CD4-positive, alpha-beta T cell treated with Interleukin-21 for 1 hour (primary cell): ENCODE data around the gene SLC9A7.

Experiments
- DNase-seq: peaks from one replicate; pipeline ENCODE4 v3.0.0-alpha.2; 2020

The SLC9A7 gene

GRCh38 chrX:46645614-46646013 is 113.3 kb downstream of the SLC9A7 start:
- DNase-seq: no peak

GRCh38 chrX:46643636-46644035 is 115.3 kb downstream of the SLC9A7 start:
- DNase-seq: no peak

DNA sequence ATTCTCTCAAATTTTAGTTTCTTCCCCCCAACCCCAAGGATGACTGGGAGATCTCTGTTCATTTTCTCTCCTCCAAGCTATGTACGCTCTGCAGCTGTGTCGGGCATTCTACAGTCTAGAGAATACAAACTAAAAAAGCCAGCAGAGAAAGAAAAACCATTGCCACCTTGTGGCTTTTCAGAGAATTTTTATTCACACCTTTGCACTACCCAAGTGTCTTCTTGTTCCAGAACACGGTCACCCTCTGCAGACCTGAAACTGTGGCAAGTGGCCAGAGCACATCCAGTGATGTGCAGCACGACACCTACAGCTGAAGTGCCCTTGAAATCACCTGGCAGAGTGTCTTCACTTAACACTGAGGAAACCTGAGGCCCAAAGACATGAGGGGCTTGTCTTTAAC is 116.8 kb downstream of the SLC9A7 start:
- peak; percentile 54 for DNase-seq

GRCh38 chrX:46637938-46638337 is 121.0 kb downstream of the SLC9A7 start:
- DNase-seq: no peak

DNA sequence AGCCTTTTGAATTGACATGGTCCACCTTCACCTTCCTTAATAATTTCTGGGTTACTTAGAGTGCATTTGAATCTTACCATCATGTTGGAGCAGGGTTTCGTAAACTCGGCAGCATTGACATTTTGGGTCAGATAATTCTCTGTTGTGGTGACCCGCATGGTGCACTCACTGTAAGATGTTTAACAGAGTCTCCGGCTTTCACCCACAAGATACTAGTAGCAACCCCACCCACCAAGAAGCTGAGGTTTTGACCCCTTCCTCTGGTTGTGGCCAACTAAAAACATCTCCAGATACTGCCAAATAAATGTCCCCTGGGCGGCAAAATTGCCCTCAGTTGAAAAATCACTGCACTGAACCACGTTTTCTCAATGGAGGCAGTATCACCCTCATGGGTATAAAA is 122.7 kb downstream of the SLC9A7 start:
- DNase-seq: no peak

DNA sequence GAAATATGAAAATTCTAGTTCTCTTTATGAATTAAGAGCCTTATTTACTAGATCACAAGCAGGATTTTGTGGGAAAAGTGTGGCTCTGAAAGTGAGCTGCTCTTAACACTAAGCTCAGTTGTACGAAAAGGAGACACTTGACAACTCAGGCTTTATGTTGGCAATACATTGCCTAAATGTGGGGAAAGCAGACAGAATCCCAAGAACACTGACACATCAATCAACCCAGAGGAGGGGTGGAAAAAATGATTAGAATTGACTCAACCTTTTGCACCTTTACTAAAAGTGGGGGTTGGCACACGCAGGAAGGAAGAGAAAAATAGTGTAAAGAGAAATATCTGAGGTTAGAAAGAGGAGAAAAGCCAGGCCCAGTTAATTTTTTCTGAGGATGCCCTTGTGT is 123.7 kb downstream of the SLC9A7 start:
- no peak for DNase-seq

DNA sequence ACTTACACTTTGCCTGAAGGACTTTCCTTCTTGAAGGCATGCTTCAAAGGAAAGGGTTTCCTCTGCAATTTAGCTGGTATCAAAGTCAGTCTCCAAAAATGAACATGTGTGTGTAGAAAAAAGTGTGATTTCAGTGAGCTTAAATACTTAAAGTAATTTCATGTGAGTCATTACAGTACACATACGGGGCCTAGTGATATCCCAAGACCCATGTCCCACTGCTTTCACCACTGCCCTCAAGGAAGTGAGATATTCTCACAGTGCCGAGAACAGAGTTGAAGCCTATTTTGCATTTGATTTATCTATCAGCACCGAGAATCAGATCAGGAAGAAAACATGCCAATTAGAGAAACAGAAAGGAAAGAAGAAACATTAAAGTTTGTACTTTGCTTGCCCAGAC is 124.3 kb downstream of the SLC9A7 start:
- no peak for DNase-seq

DNA sequence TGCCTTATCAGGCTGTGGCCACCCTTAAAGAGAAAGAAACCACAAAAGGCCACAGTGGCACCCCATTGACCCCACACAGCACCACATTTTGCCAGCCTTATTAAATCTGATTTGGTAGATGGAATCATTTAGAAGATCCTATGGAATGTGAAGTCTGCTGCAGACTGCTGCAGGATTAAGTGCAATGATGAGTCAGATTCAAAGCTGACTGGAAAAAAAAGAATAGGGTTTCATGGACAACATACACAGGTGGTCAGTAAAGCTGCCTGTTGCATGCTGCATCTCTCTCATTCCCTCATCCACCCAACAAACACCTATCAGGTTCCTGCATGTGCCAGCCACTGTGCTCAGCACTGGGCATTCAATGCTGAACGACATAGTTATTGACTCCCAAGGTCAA is 128.8 kb downstream of the SLC9A7 start:
- DNase-seq: no peak

- DNase-seq: peak; percentile 31
These were observed 130.2 kb downstream of the SLC9A7 start for GRCh38 chrX:46628460-46629371.

- DNase-seq: no peak
These were observed 131.1 kb downstream of the SLC9A7 start for GRCh38 chrX:46627711-46628419.

- no peak for DNase-seq
These were observed 131.9 kb downstream of the SLC9A7 start for GRCh38 chrX:46627062-46627461.

DNA sequence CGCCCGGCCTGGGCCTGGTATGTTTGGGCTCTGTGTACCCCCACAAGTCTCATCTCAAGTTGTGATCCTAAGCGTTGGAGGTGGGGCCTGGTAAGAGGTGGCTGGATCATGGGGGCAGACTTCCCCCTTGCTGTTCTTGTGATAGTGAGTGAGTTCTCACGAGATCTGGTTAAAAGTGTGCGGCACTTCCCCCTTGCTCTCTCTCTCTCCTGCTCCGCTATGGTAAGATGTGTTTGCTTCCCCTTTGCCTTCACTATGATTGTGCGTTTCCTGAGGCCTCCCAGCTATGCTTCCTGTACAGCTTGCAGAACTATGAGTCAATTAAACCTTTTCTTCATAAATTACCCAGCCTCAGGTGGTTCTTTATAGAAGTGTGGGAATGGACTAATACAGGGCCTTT is 132.4 kb downstream of the SLC9A7 start:
- peak; percentile 41 for DNase-seq

- no peak for DNase-seq
These were observed 134.7 kb downstream of the SLC9A7 start for GRCh38 chrX:46624090-46624786.

DNA sequence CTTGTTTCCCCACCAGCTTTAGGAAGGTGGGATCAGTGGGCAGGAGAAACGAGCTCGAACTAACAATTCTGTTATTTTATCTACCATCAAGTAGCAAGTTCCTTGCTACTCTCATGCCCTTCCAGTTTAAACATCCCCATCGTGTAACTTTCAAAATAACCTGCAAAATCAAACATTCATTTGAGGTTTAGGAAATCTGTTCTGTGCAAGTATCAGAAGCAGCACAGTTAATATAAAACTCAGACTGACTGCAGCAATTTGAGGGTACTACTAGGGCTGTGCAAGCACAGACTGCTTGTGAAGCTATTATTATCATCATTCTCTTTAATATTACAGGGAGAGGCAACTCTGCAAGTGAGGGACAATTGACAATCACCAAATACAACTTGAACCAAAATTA is 137.3 kb downstream of the SLC9A7 start:
- no peak for DNase-seq

- no peak for DNase-seq
These were observed 138.4 kb downstream of the SLC9A7 start for GRCh38 chrX:46620505-46620904.

DNA sequence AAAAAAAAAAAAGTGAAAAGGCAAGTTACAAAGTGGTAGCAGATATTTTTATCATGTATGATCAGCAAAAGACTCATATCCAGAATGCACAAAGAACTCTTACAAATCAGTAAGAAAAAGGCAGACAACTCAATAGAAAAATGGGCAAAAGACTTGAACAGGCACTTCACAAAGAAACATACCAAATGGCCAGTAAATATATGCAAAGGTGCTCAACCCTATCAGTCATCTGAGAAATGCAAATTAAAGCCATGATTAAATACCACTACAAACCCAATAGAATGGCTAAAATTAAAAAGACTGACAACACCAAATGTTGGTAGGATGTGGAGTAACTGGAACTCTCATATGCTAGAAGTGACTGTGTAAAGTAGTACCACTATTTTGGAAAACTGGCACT is 140.0 kb downstream of the SLC9A7 start:
- DNase-seq: no peak

GRCh38 chrX:46617906-46618305 is 141.0 kb downstream of the SLC9A7 start:
- DNase-seq: no peak

GRCh38 chrX:46611658-46612362 is 147.1 kb downstream of the SLC9A7 start:
- peak; percentile 52 for DNase-seq

- no peak for DNase-seq
These were observed 148.8 kb downstream of the SLC9A7 start for GRCh38 chrX:46610070-46610658.

DNA sequence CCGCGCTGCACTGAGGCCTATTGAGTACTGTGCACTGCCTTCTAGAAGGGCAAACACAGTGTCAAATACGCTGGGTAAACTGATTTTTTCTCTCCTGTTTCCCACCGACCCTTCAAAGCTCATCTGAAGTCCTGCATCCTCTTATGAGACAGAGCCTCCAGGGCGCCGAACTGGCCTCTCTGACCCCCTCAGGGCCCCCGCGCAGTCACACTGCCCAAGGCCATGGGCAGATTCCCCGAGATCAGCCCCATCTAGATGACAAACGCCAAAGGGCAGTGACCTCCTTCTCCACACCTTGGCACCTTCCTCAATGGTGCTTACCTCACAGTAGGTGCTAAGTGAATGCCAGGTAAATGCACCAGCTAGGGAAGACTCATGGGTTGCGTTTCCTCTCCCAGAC is 151.0 kb downstream of the SLC9A7 start:
- no peak for DNase-seq

- no peak for DNase-seq
These were observed 156.3 kb downstream of the SLC9A7 start for GRCh38 chrX:46602468-46603102.

GRCh38 chrX:46601283-46601682 is 157.6 kb downstream of the SLC9A7 start:
- no peak for DNase-seq
